ENCODE results near the gene CNTD1. TPM values are rescaled to one million over a fixed set of nuclear protein-coding genes. Genes with fewer than 3 reads are reported as not detected.

CNTD1 gene
- polyA plus RNA-seq, 2 of the 4 experiments (the other 2 are of a cell fraction): 0.06 to 0.10 TPM

- Histone ChIP-seq H3K27ac (peak overlapping the region; percentile 75 to 82; a peak in 5 of 6 replicates), H3K4me1 (peaks cover 15% of the 10 kb centered on the region), H3K4me3 (peak overlapping the region; percentile 56), H3K4me2 (peak overlapping the region; percentile 99), H3K9me3 (no peaks in the 10 kb centered on the region)
- TF ChIP-seq HMGXB4 (CRISPR knock-in tag; IDR thresholded peaks at IDR 0.05; ENCODE audit: borderline replicate concordance) (no peak), PBX3 (IDR thresholded peaks at IDR 0.05) (no peak), CHD4 (IDR thresholded peaks at IDR 0.05; ENCODE audit: borderline replicate concordance) (no peak), SMC3 (IDR thresholded peaks at IDR 0.05) (no peak), MAX (IDR thresholded peaks at IDR 0.05) (no peak; the same call in 1 of the 2 replicates), EHMT2 (IDR thresholded peaks at IDR 0.05; ENCODE audit: low read depth) (no peak), KDM1A (IDR thresholded peaks at IDR 0.05; ENCODE audit: low read depth) (no peak), NFE2L2 (conservative IDR thresholded peaks at IDR 0.05; ENCODE audit: low read length) (no peak), POLR2AphosphoS2 (conservative IDR thresholded peaks at IDR 0.05; ENCODE audit: low read length) (no peak), RCOR1 (IDR thresholded peaks at IDR 0.05; ENCODE audit: low read depth, low read length) (no peak), PHF8 (IDR thresholded peaks at IDR 0.05; ENCODE audit: borderline replicate concordance, low read depth) (no peak), SREBF2 (IDR thresholded peaks at IDR 0.05) (no peak), MYC (IDR thresholded peaks at IDR 0.05; ENCODE audit: borderline replicate concordance, low read length) (no peak), TP53 (CRISPR knock-in tag; IDR thresholded peaks at IDR 0.05) (no peak)
- POLR2A ChIA-PET: interaction anchor here (1.4 to 1.7 kb wide), 3 partner anchors 12 to 152 kb away, joined by 4 to 6 read pairs (median 5); partner anchors contain the start of genes BECN1, RETREG3, TUBG1 and VPS25
- 88% methylated on average over 12 of the region's 12 CpGs for WGBS (ENCODE audit: missing lambda C conversion rate)
- FAIRE-seq (no peak), DNase-seq (ENCODE audit: low read depth in 1 of 2, low spot score in 1 of 2) (no peak), ATAC-seq (no peak)
- CTCF ChIA-PET: interaction anchor here (0.6 to 7.0 kb wide), 23 partner anchors 8 to 190 kb away, joined by 3 to 114 read pairs (median 4); partner anchors contain the start of genes BECN1, PSMC3IP and VPS25
Measured at GRCh38 chr17:42761638-42762037, 37.0 kb upstream of the CNTD1 start.

GRCh38 chr17:42766124-42766523 is 32.5 kb upstream of the CNTD1 start:
- ATAC-seq: no peak
- Histone ChIP-seq H3K9me3 (no peaks in the 10 kb centered on the region), H3K27ac (no peak overlapping the region), H3K4me3 (no peak overlapping the region), H3K4me2 (no peak overlapping the region), H3K4me1 (peaks cover 10% of the 10 kb centered on the region)
- ChIA-PET POLR2A (no interaction called here), CTCF (interaction anchor here (0.6 to 2.2 kb wide), 8 partner anchors 14 to 629 kb away, joined by 3 to 20 read pairs (median 3); partner anchors contain the start of genes BECN1, PSMC3IP and WNK4)
- WGBS (ENCODE audit: missing lambda C conversion rate): 74% methylated on average over 6 of the region's 6 CpGs
- no peak for DNase-seq (ENCODE audit: low read depth in 1 of 2, low spot score in 1 of 2)
- no peak for FAIRE-seq
- no peak for TF ChIP-seq HOXB13 (CRISPR knock-in tag; IDR thresholded peaks at IDR 0.05; ENCODE audit: low read depth)
- TF ChIP-seq SMC3 (IDR thresholded peaks at IDR 0.05): no peak
- TF ChIP-seq EHF (CRISPR knock-in tag; IDR thresholded peaks at IDR 0.05): no peak
- no peak for TF ChIP-seq RCOR1 (IDR thresholded peaks at IDR 0.05; ENCODE audit: low read depth, low read length)
- no peak for TF ChIP-seq POLR2AphosphoS2 (conservative IDR thresholded peaks at IDR 0.05; ENCODE audit: low read length)
- no peak for TF ChIP-seq USF2 (IDR thresholded peaks at IDR 0.05)
- no peak for TF ChIP-seq KDM1A (IDR thresholded peaks at IDR 0.05; ENCODE audit: low read depth)
- TF ChIP-seq RAD21 (conservative IDR thresholded peaks at IDR 0.05 in 1 of 2, IDR thresholded peaks at IDR 0.05 in 1 of 2): no peak
- TF ChIP-seq HDAC2 (IDR thresholded peaks at IDR 0.05): no peak
- no peak for TF ChIP-seq RNF2 (IDR thresholded peaks at IDR 0.05; ENCODE audit: borderline replicate concordance, low read depth)
- no peak for TF ChIP-seq HMGXB4 (CRISPR knock-in tag; IDR thresholded peaks at IDR 0.05; ENCODE audit: borderline replicate concordance)
- no peak for TF ChIP-seq PBX3 (IDR thresholded peaks at IDR 0.05)
- no peak for TF ChIP-seq CTCF (IDR thresholded peaks at IDR 0.05)
- TF ChIP-seq MAFK (IDR thresholded peaks at IDR 0.05; ENCODE audit: partially characterized antibody): no peak
- no peak for TF ChIP-seq EP300 (IDR thresholded peaks at IDR 0.05)
- no peak for TF ChIP-seq FOXS1 (CRISPR knock-in tag; IDR thresholded peaks at IDR 0.05)
- TF ChIP-seq TP53 (CRISPR knock-in tag; IDR thresholded peaks at IDR 0.05): no peak
- TF ChIP-seq MAZ (IDR thresholded peaks at IDR 0.05; ENCODE audit: borderline replicate concordance, low read depth, low read length): no peak

All from A549 (cell line).